Measurements from ENCODE around the gene CACNB4. TPM values are rescaled to one million over a fixed set of nuclear protein-coding genes. Genes with fewer than 3 reads are reported as not detected.

The CACNB4 gene
- polyA plus RNA-seq, 1 of the 3 experiments (the other 2 are of a cell fraction): 0.18 TPM

DNA sequence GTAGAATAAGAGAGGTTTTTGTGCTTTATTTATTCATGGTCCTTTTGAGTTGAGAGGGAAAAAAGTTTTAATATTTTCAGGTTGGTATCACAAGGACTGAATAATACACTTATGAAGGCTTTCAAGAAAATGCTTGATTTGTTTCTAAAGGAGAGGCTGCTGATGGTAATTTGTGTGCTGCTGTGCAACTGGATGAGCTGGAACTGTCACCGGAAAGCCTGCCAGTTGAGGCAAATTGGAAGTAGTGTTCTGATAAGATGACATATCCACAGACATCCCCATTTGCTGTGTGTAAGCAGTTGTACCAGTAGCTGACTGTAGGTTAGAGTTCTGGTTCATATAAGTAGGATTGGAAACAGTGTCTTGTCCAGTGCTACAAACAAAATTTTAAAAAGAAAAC lies 21.6 kb upstream of the CACNB4 start:
- no peaks in the 10 kb centered on the region for H3K27me3 ChIP-seq (ENCODE audit: insufficient read depth)
- peaks cover 11 to 17% of the 10 kb centered on the region in 2 experiments for H3K36me3 ChIP-seq (replicated peaks in 1 of 2; ENCODE audit: control insufficient read depth in 1 of 2, insufficient read depth in 2 of 2, low read length in 1 of 2)
- H3K9me3 ChIP-seq: no peaks in the 10 kb centered on the region
- no peaks in the 10 kb centered on the region for H3K79me2 ChIP-seq (ENCODE audit: insufficient read depth)
- no peak overlapping the region for H2AFZ ChIP-seq (ENCODE audit: low read depth)
- no peaks in the 10 kb centered on the region for H3F3A ChIP-seq (replicated peaks; ENCODE audit: insufficient read depth)
- TF ChIP-seq EP300 (IDR thresholded peaks at IDR 0.05; ENCODE audit: borderline replicate concordance in 1 of 2, low read depth in 1 of 2, low read length in 1 of 2): no peak
- TF ChIP-seq MEF2A (IDR thresholded peaks at IDR 0.05; ENCODE audit: borderline replicate concordance, low read depth): no peak
- H3K4me1 ChIP-seq (ENCODE audit: control insufficient read depth in 1 of 2, insufficient read depth in 2 of 2, low read depth in 1 of 2, low read length in 1 of 2): 0 out of 4 replicates have a peak, but pooled peaks cover 0 to under 1% of the 10 kb centered on the region in 2 experiments
- H3K27ac ChIP-seq (ENCODE audit: low read depth in 2 of 2, low read length in 1 of 2): no peak overlapping the region
- WGBS (ENCODE audit: low lambda C conversion rate): 93% methylated on average over 1 of the region's 1 CpG
- H4K20me1 ChIP-seq (ENCODE audit: insufficient read depth): no peaks in the 10 kb centered on the region
- ChIA-PET CTCF (interaction anchor here (1.2 to 2.4 kb wide), 3 partner anchors 55 to 95 kb away, joined by 3 to 10 read pairs (median 5); partner anchors contain the start of gene STAM2), POLR2A (no interaction called here)
- H3K4me3 ChIP-seq (ENCODE audit: low read depth in 2 of 2, low read length in 1 of 2): no peak overlapping the region
- no peaks in the 10 kb centered on the region for H3K9me2 ChIP-seq
- no peak overlapping the region for H3K9ac ChIP-seq
- no peak overlapping the region for H3K4me2 ChIP-seq
- DNase-seq: no peak

DNA sequence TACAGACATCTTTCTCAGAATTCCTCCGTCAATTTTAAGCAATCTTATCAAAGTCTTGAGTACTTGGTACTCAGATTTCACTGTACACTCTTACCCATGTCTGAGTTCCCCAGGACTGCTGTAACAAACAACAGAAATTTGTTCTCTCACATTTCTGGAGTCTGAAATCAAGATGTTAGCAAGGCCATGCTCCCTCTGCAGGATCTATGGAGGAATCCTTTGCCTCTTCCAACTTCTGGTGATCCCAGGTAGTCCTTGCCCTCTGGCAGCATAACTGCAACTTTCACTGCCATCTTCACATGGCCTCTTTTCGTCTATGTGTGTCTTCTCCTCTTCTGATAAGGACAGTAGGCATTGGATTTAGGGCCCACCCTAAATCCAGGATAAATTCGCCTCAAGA lies 17.1 kb upstream of the CACNB4 start:
- DNase-seq: no peak
- 89% methylated on average over 3 of the region's 3 CpGs for WGBS (ENCODE audit: low lambda C conversion rate)
- ChIA-PET POLR2A (no interaction called here), CTCF (no interaction called here)
- Histone ChIP-seq H4K20me1 (ENCODE audit: insufficient read depth) (no peaks in the 10 kb centered on the region), H3K79me2 (ENCODE audit: insufficient read depth) (no peaks in the 10 kb centered on the region), H3K27ac (ENCODE audit: low read depth in 2 of 2, low read length in 1 of 2) (no peak overlapping the region), H3K27me3 (ENCODE audit: insufficient read depth) (no peaks in the 10 kb centered on the region), H3K9me2 (no peaks in the 10 kb centered on the region), H3K36me3 (replicated peaks in 1 of 2; ENCODE audit: control insufficient read depth in 1 of 2, insufficient read depth in 2 of 2, low read length in 1 of 2) (peaks cover 9 to 11% of the 10 kb centered on the region in 2 experiments), H3K4me2 (no peak overlapping the region), H3K9ac (no peak overlapping the region), H3K9me3 (no peaks in the 10 kb centered on the region), H2AFZ (ENCODE audit: low read depth) (no peak overlapping the region), H3K4me3 (ENCODE audit: low read depth in 2 of 2, low read length in 1 of 2) (no peak overlapping the region), H3K4me1 (ENCODE audit: control insufficient read depth in 1 of 2, insufficient read depth in 2 of 2, low read depth in 1 of 2, low read length in 1 of 2) (no peaks in the 10 kb centered on the region), H3F3A (replicated peaks; ENCODE audit: insufficient read depth) (no peaks in the 10 kb centered on the region)
- TF ChIP-seq FOXM1 (IDR thresholded peaks at IDR 0.05; ENCODE audit: low read depth) (no peak), TAF1 (IDR thresholded peaks at IDR 0.05; ENCODE audit: borderline replicate concordance, low read depth, low read length) (no peak), SIN3A (IDR thresholded peaks at IDR 0.05; ENCODE audit: borderline replicate concordance, low read depth, low read length) (no peak), GATA2 (CRISPR knock-in tag; IDR thresholded peaks at IDR 0.05) (no peak), IRF3 (IDR thresholded peaks at IDR 0.05; ENCODE audit: low read depth, low read length) (no peak), MEF2A (IDR thresholded peaks at IDR 0.05; ENCODE audit: borderline replicate concordance, low read depth) (no peak), MXI1 (IDR thresholded peaks at IDR 0.05; ENCODE audit: low read depth, low read length) (no peak), JUND (IDR thresholded peaks at IDR 0.05) (no peak), SMC3 (IDR thresholded peaks at IDR 0.05; ENCODE audit: low read depth, low read length) (no peak), CHD2 (IDR thresholded peaks at IDR 0.05; ENCODE audit: low read length, partially characterized antibody) (no peak), YY1 (IDR thresholded peaks at IDR 0.05; ENCODE audit: low read depth) (no peak), MAX (IDR thresholded peaks at IDR 0.05; ENCODE audit: low read depth) (no peak), EP300 (IDR thresholded peaks at IDR 0.05; ENCODE audit: borderline replicate concordance in 1 of 2, low read depth in 1 of 2, low read length in 1 of 2) (no peak)
- TF ChIP-seq, protein P1, sequence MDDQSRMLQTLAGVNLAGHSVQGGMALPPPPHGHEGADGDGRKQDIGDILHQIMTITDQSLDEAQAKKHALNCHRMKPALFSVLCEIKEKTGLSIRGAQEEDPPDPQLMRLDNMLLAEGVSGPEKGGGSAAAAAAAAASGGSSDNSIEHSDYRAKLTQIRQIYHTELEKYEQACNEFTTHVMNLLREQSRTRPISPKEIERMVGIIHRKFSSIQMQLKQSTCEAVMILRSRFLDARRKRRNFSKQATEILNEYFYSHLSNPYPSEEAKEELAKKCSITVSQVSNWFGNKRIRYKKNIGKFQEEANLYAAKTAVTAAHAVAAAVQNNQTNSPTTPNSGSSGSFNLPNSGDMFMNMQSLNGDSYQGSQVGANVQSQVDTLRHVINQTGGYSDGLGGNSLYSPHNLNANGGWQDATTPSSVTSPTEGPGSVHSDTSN (IDR thresholded peaks at IDR 0.05): no peak

Measured in SK-N-SH (cell line).